OCI-LY7 (cell line): ENCODE data around the gene UVRAG. TPM values are rescaled to one million over a fixed set of nuclear protein-coding genes. Genes with fewer than 3 reads are reported as not detected.
A peak's percentile ranks its signal among the peaks of the same experiment; 100 is the strongest.

ENCODE experiments used
- BruUV-seq: library from RNA; stranded (reverse); fragments of 400-500 nt; replicated peaks from 2 replicates; lab custom pipeline; 2021; lab: Mats Ljungman, UMichigan
- CTCF ChIA-PET: fragments of 300-600 bp; sonication (Branson Sonifier 250); formaldehyde crosslinking; loops from one replicate; lab custom pipeline; 2022; ENCODE audit warnings: antibody characterized with exemption; ENCODE audit not compliant: unreplicated experiment; lab: Charles Lee
- POLR2A ChIA-PET: fragments of 300-600 bp; sonication (Branson Sonifier 250); formaldehyde crosslinking; loops from one replicate; lab custom pipeline; 2022; ENCODE audit warnings: antibody characterized with exemption; lab: Charles Lee
- DNase-seq: peaks from one replicate; pipeline ENCODE4 v3.0.0-alpha.2; 2015; ENCODE audit warnings: low spot score
- H2AFZ ChIP-seq: fragments of 200-600 bp; sonication (generic), shearing (Covaris generic); 2 replicates; pipeline ENCODE4 v1.6.1; 2014; ENCODE audit warnings: mild to moderate bottlenecking, antibody characterized with exemption, low read length, moderate library complexity
- H3K27ac ChIP-seq: fragments of 200-600 bp; sonication (generic); 2 replicates; pipeline ENCODE4 v1.5.1; 2014; ENCODE audit warnings: mixed run types, low read depth, mild to moderate bottlenecking, moderate library complexity, low read length, inconsistent platforms; ENCODE audit not compliant: poor library complexity, severe bottlenecking
- H3K36me3 ChIP-seq: fragments of 200-600 bp; sonication (generic); 2 replicates; pipeline ENCODE4 v1.6.1; 2014; ENCODE audit warnings: mild to moderate bottlenecking, antibody characterized with exemption, low read length, moderate library complexity, mixed read lengths; ENCODE audit not compliant: insufficient read depth
- H3K4me1 ChIP-seq: fragments of 200-600 bp; sonication (generic); 2 replicates; pipeline ENCODE4 v1.5.1; 2014; ENCODE audit warnings: mild to moderate bottlenecking, low read length; ENCODE audit not compliant: insufficient read depth, poor library complexity, severe bottlenecking
- H3K4me2 ChIP-seq: fragments of 200-600 bp; sonication (generic); 2 replicates; pipeline ENCODE4 v1.6.1; 2014; ENCODE audit warnings: mild to moderate bottlenecking, low read length
- H3K4me3 ChIP-seq: fragments of 200-600 bp; sonication (generic); 2 replicates; pipeline ENCODE4 v1.5.1; 2014; ENCODE audit warnings: mild to moderate bottlenecking, low read depth, low read length; ENCODE audit not compliant: poor library complexity, severe bottlenecking
- H3K79me2 ChIP-seq: fragments of 200-600 bp; sonication (generic); 2 replicates; pipeline ENCODE4 v1.6.1; 2016; ENCODE audit warnings: low read depth, mild to moderate bottlenecking, low read length, moderate library complexity, mixed read lengths; ENCODE audit not compliant: insufficient read depth
- H3K9me2 ChIP-seq: fragments of 200-600 bp; sonication (generic); 2 replicates; pipeline ENCODE4 v1.6.1; 2016; ENCODE audit warnings: mild to moderate bottlenecking, low read length, mixed read lengths; ENCODE audit not compliant: insufficient read depth
- H3K9me3 ChIP-seq: fragments of 200-600 bp; sonication (generic); 2 replicates; pipeline ENCODE4 v1.6.1; 2014; ENCODE audit warnings: mild to moderate bottlenecking, mixed run types, low read length, mixed read lengths
- H4K20me1 ChIP-seq: fragments of 200-600 bp; sonication (generic); 2 replicates; pipeline ENCODE4 v1.6.1; 2014; ENCODE audit warnings: mild to moderate bottlenecking, antibody characterized with exemption, low read length, moderate library complexity, mixed read lengths; ENCODE audit not compliant: insufficient read depth
- EZH2phosphoT487 ChIP-seq: fragments of 200-600 bp; sonication (generic); IDR thresholded peaks from 2 replicates; pipeline ENCODE4 v1.6.1; 2018; ENCODE audit warnings: low read depth, borderline replicate concordance, mild to moderate bottlenecking, mixed run types, antibody characterized with exemption, low read length, moderate library complexity, mixed read lengths
- intact Hi-C: fragments of 100-400 bp; cut with micrococcal nuclease; formaldehyde crosslinking; loops from one replicate; pipeline ENCODE4 v1.10.0; 2022; ENCODE audit not compliant: unreplicated experiment
- total RNA-seq, 2 experiments: library from RNA; depleted of rRNA in 1 of 2; stranded (reverse); fragments of >200 nt in 1 of 2; shearing (Covaris generic) in 1 of 2; gene quantifications; 2 replicates each; pipeline ENCODE4 v1.2.3, GENCODE V29; 2014 to 2022
- TF ChIP-seq, protein P1 (sequence below): fragments of 200-600 bp; sonication (generic); conservative IDR thresholded peaks from 2 replicates; pipeline ENCODE4 v1.5.1; 2014; ENCODE audit warnings: mild to moderate bottlenecking, antibody characterized with exemption, low read length, moderate library complexity, mixed read lengths

UVRAG gene
- total RNA-seq, 2 experiments from 2014 or later: 43.7 to 73.3 TPM

DNA sequence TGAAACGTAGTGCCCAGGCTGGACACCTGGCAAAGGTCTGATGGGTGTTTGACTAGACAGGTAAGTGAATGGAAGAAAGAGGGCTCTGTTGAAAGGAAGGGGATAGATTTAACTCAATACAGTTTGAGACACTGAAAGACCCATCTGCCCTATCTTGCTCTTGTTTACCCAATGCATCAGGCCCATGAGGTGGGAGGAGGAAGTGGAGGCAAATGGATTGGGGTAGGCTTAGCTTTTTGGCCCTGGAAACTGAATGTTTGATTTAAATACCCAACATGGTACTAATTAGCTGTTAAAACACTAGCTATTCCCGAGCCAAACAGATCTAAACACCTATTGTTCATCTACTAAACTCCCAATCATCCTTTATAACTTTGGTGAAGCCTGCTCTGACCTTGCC, 3.5 kb upstream of the UVRAG start:
- Histone ChIP-seq H3K79me2 (peaks cover 11% of the 10 kb centered on the region), H3K4me1 (peaks cover 45% of the 10 kb centered on the region), H3K4me2 (no peak overlapping the region), H3K27ac (no peak overlapping the region), H3K9me3 (no peaks in the 10 kb centered on the region), H2AFZ (peak overlapping the region; percentile 9; the same call in 1 of the 2 replicates), H4K20me1 (no peaks in the 10 kb centered on the region), H3K36me3 (no peaks in the 10 kb centered on the region), H3K4me3 (no peak overlapping the region), H3K9me2 (no peaks in the 10 kb centered on the region)
- intact Hi-C loops: no loop called here
- ChIA-PET CTCF (interaction anchor here (2.6 kb wide), 1 partner anchor 10 kb away, joined by 6 read pairs; no protein-coding TSS in a partner anchor), POLR2A (interaction anchor here (1.1 to 3.2 kb wide), 4 partner anchors 40 to 86 kb away, joined by 3 to 12 read pairs (median 4); no protein-coding TSS in a partner anchor)
- TF ChIP-seq, protein P1, sequence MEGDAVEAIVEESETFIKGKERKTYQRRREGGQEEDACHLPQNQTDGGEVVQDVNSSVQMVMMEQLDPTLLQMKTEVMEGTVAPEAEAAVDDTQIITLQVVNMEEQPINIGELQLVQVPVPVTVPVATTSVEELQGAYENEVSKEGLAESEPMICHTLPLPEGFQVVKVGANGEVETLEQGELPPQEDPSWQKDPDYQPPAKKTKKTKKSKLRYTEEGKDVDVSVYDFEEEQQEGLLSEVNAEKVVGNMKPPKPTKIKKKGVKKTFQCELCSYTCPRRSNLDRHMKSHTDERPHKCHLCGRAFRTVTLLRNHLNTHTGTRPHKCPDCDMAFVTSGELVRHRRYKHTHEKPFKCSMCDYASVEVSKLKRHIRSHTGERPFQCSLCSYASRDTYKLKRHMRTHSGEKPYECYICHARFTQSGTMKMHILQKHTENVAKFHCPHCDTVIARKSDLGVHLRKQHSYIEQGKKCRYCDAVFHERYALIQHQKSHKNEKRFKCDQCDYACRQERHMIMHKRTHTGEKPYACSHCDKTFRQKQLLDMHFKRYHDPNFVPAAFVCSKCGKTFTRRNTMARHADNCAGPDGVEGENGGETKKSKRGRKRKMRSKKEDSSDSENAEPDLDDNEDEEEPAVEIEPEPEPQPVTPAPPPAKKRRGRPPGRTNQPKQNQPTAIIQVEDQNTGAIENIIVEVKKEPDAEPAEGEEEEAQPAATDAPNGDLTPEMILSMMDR: no peak
- no peak for TF ChIP-seq EZH2phosphoT487
- no peak for DNase-seq
- no TSS peak for BruUV-seq

DNA sequence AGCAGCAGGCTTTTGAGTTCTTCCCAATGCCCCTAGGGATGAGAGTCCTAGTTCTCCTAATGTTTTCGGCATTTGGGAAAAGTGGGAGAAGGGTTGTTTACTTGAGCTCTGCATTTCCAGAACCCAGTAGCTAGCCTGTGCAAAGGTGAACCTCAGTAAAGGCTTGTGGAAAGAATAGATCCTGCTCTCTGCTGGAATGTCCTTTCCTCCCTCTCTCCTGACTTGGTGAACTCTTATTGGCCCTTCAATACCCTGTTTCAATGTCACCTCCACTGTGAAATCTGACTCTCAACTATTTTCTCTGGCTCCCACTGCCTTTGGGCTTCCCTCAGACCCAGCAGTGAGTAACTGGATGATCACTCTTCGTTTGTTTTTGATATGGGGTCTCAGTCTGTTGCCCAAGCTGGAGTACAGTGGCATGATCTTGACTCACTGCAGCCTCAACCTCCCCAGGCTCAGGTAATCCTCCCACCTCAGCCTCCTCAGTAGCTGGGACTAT, 2.4 kb upstream of the UVRAG start:
- H3K4me2 ChIP-seq: no peak overlapping the region
- no TSS peak for BruUV-seq
- H3K9me3 ChIP-seq: no peaks in the 10 kb centered on the region
- DNase-seq: no peak
- H3K79me2 ChIP-seq: peaks cover 22% of the 10 kb centered on the region
- TF ChIP-seq, protein P1: no peak
- TF ChIP-seq EZH2phosphoT487: no peak
- no peak overlapping the region for H3K4me3 ChIP-seq
- no peaks in the 10 kb centered on the region for H3K9me2 ChIP-seq
- H3K36me3 ChIP-seq: no peaks in the 10 kb centered on the region; the same call in 1 of the 2 replicates
- H3K27ac ChIP-seq: no peak overlapping the region
- H3K4me1 ChIP-seq: peaks cover 41% of the 10 kb centered on the region
- ChIA-PET POLR2A (interaction anchor here (0.6 to 3.2 kb wide), 6 partner anchors 9 to 82 kb away, joined by 3 to 12 read pairs (median 4); no protein-coding TSS in a partner anchor), CTCF (interaction anchor here (2.6 kb wide), 1 partner anchor 11 kb away, joined by 6 read pairs; no protein-coding TSS in a partner anchor)
- H2AFZ ChIP-seq: no peak overlapping the region
- H4K20me1 ChIP-seq: no peaks in the 10 kb centered on the region
- intact Hi-C loops: no loop called here

DNA sequence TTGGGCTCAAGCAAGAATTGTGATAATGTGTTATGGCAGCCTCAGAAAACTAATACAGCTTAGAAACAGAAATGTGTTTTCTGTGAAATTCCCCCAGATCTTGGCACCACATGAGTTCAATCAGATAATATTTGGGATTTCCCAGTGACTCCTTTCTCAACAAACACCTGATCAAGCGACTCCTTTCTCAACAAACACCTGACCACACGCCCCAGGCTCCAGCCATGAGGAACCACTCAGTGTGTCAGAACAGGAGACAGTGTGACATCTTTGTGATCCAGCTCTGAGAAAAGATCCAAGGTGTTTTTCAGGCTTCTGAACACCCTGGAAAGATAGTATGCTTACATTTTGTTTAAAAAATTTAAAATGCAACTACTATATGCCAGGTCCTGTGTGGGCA, 1.9 kb upstream of the UVRAG start:
- no peaks in the 10 kb centered on the region for H4K20me1 ChIP-seq
- H3K36me3 ChIP-seq: peaks cover 4% of the 10 kb centered on the region; the same call in 1 of the 2 replicates
- no TSS peak for BruUV-seq
- H3K79me2 ChIP-seq: peaks cover 28% of the 10 kb centered on the region
- no peak overlapping the region for H3K4me3 ChIP-seq
- intact Hi-C loops: no loop called here
- no peak overlapping the region for H3K27ac ChIP-seq
- 0 out of 2 replicates have a peak overlapping the region, but pooled peaks have one; percentile 21 for H2AFZ ChIP-seq
- ChIA-PET POLR2A (interaction anchor here (0.6 to 3.2 kb wide), 5 partner anchors 11 to 102 kb away, joined by 3 to 12 read pairs (median 4); no protein-coding TSS in a partner anchor), CTCF (interaction anchor here (0.5 kb wide), 1 partner anchor 12 kb away, joined by 3 read pairs; no protein-coding TSS in a partner anchor)
- H3K4me2 ChIP-seq: peak overlapping the region; percentile 81
- TF ChIP-seq EZH2phosphoT487: no peak
- TF ChIP-seq, protein P1: no peak
- peaks cover 44% of the 10 kb centered on the region for H3K4me1 ChIP-seq
- no peak for DNase-seq
- H3K9me2 ChIP-seq: no peaks in the 10 kb centered on the region
- no peaks in the 10 kb centered on the region for H3K9me3 ChIP-seq
